Brain microvascular endothelial cell (primary cell): ENCODE data around the gene HAS3.

Source experiments
- DNase-seq: peaks from one replicate; pipeline ENCODE4 v3.0.0-alpha.2; 2020
- H3K27ac ChIP-seq: fragments of 250-450 bp; sonication (Bioruptor Pico); 2 replicates; pipeline ENCODE4 v1.5.1; 2020; ENCODE audit warnings: mild to moderate bottlenecking, moderate library complexity
- H3K27me3 ChIP-seq: fragments of 250-450 bp; sonication (Bioruptor Pico); replicated peaks from 2 replicates; pipeline ENCODE4 v1.5.1; 2020; ENCODE audit warnings: mild to moderate bottlenecking
- H3K36me3 ChIP-seq: fragments of 250-450 bp; sonication (Bioruptor Pico); replicated peaks from 2 replicates; pipeline ENCODE4 v1.5.1; 2020; ENCODE audit warnings: mild to moderate bottlenecking
- H3K4me3 ChIP-seq: 2 replicates; pipeline ENCODE4 v1.5.1; 2011; ENCODE audit warnings: low read depth, mild to moderate bottlenecking, control low read depth, low read length, moderate library complexity
- CTCF ChIP-seq: IDR thresholded peaks from 2 replicates; pipeline ENCODE4 v1.5.1; 2011; ENCODE audit warnings: low read depth, mild to moderate bottlenecking, moderate library complexity, low read length, control low read depth, inconsistent platforms; ENCODE audit errors: missing control alignments
- in situ Hi-C: cut with HindIII; loops from 2 replicates; pipeline ENCODE4 v1.10.0; 2017; ENCODE audit warnings: low sequenced_read_pairs, low pct_ligation_motif_present

The HAS3 gene

GRCh38 chr16:69108905-69109252 is 3.4 kb downstream of the HAS3 start:
- DNase-seq = no peak

GRCh38 chr16:69109486-69110270 is 4.2 kb downstream of the HAS3 start:
- H3K27me3 ChIP-seq = no peaks in the 10 kb centered on the region
- TF ChIP-seq CTCF = no peak
- no peak overlapping the region for H3K27ac ChIP-seq
- DNase-seq = no peak
- peaks cover 6% of the 10 kb centered on the region for H3K36me3 ChIP-seq
- no peak overlapping the region for H3K4me3 ChIP-seq
- in situ Hi-C loops = loop anchor here (25.0 kb wide), 2 partner anchors 97 to 197 kb away; no protein-coding TSS in a partner anchor

More at GRCh38 chr16:69108905-69109252, 3.4 kb downstream of the HAS3 start:
- TF ChIP-seq CTCF = no peak
- Histone ChIP-seq H3K4me3 (no peak overlapping the region), H3K27ac (no peak overlapping the region), H3K36me3 (no peaks in the 10 kb centered on the region), H3K27me3 (no peaks in the 10 kb centered on the region)
- in situ Hi-C loops = loop anchor here (25.0 kb wide), 2 partner anchors 97 to 197 kb away; no protein-coding TSS in a partner anchor

GRCh38 chr16:69110406-69110805 is 5.0 kb downstream of the HAS3 start:
- in situ Hi-C loops = loop anchor here (25.0 kb wide), 2 partner anchors 98 to 198 kb away; no protein-coding TSS in a partner anchor
- Histone ChIP-seq H3K4me3 (no peak overlapping the region), H3K27ac (no peak overlapping the region), H3K27me3 (no peaks in the 10 kb centered on the region), H3K36me3 (peaks cover 6% of the 10 kb centered on the region)
- DNase-seq = no peak
- no peak for TF ChIP-seq CTCF

- in situ Hi-C loops = loop anchor here (25.0 kb wide), 2 partner anchors 99 to 199 kb away; no protein-coding TSS in a partner anchor
Measured at GRCh38 chr16:69111216-69111875, 5.9 kb downstream of the HAS3 start.

GRCh38 chr16:69111876-69112230 is 6.4 kb downstream of the HAS3 start:
- Histone ChIP-seq H3K27me3 (no peaks in the 10 kb centered on the region), H3K36me3 (peaks cover 6% of the 10 kb centered on the region), H3K4me3 (no peak overlapping the region), H3K27ac (no peak overlapping the region)
- DNase-seq = no peak
- no peak for TF ChIP-seq CTCF
- in situ Hi-C loops = loop anchor here (25.0 kb wide), 2 partner anchors 100 to 200 kb away; no protein-coding TSS in a partner anchor

More at GRCh38 chr16:69111216-69111875, 5.9 kb downstream of the HAS3 start:
- no peak overlapping the region for H3K27ac ChIP-seq
- H3K36me3 ChIP-seq = peaks cover 6% of the 10 kb centered on the region
- no peak for DNase-seq
- no peaks in the 10 kb centered on the region for H3K27me3 ChIP-seq
- no peak overlapping the region for H3K4me3 ChIP-seq
- TF ChIP-seq CTCF = no peak
